Liver (tissue), 9 donors: ENCODE data around the gene UACA. TPM values are rescaled to one million over a fixed set of nuclear protein-coding genes. Genes with fewer than 3 reads are reported as not detected.

Source experiments
- DNase-seq: peaks from one replicate; pipeline ENCODE4 v3.0.0-alpha.2; 2017; ENCODE audit warnings: low spot score
- H3K27ac ChIP-seq, 2 donors: one replicate each; pipeline ENCODE4 v1.7.0; 2013; ENCODE audit warnings: inconsistent platforms in 2 of 2, low read length in 2 of 2, control low read depth in 1 of 2, low read depth in 1 of 2, mild to moderate bottlenecking in 1 of 2
- H3K27me3 ChIP-seq, 4 donors: one replicate each; pipeline versions ENCODE4 v1.6.1 to v1.7.0; 2013; ENCODE audit warnings: low read length in 3 of 4, inconsistent platforms in 1 of 4, mild to moderate bottlenecking in 1 of 4, moderate library complexity in 1 of 4; ENCODE audit not compliant: control insufficient read depth in 4 of 4, insufficient read depth in 4 of 4
- H3K36me3 ChIP-seq, 4 donors: one replicate each; pipeline versions ENCODE4 v1.6.1 to v1.7.0; 2013; ENCODE audit warnings: low read length in 3 of 4, mild to moderate bottlenecking in 3 of 4, low read depth in 1 of 4, moderate library complexity in 1 of 4; ENCODE audit not compliant: control insufficient read depth in 4 of 4, insufficient read depth in 3 of 4
- H3K4me1 ChIP-seq, 4 donors: one replicate each; pipeline versions ENCODE4 v1.6.1 to v1.7.0; 2013; ENCODE audit warnings: low read length in 3 of 4, mild to moderate bottlenecking in 3 of 4, moderate library complexity in 1 of 4; ENCODE audit not compliant: control insufficient read depth in 4 of 4, insufficient read depth in 4 of 4
- H3K4me3 ChIP-seq, 3 donors: one replicate each; pipeline versions ENCODE4 v1.6.1 to v1.7.0; 2013; ENCODE audit warnings: low read length in 3 of 3, control low read depth in 1 of 3, low read depth in 1 of 3, mild to moderate bottlenecking in 1 of 3
- H3K9ac ChIP-seq, 2 donors: one replicate each; pipeline ENCODE4 v1.7.0; 2013; ENCODE audit warnings: low read length in 2 of 2, mild to moderate bottlenecking in 2 of 2, moderate library complexity in 2 of 2, control low read depth in 1 of 2, low read depth in 1 of 2
- H3K9me3 ChIP-seq, 4 donors: one replicate each; pipeline versions ENCODE4 v1.6.1 to v1.7.0; 2013; ENCODE audit warnings: low read length in 3 of 4; ENCODE audit not compliant: control insufficient read depth in 4 of 4
- ATF3 ChIP-seq: IDR thresholded peaks from 2 replicates; pipeline ENCODE4 v1.6.1; 2016; ENCODE audit warnings: antibody characterized with exemption
- CTCF ChIP-seq: fragments of 150-350 bp; IDR thresholded peaks from 2 replicates; pipeline ENCODE4 v1.5.1; 2017; ENCODE audit warnings: improper control_type of control experiment, low read depth, low read length; ENCODE audit not compliant: missing input control
- EGR1 ChIP-seq, 2 donors: IDR thresholded peaks; 2 replicates each; pipeline ENCODE4 v1.6.1; 2016 to 2018; ENCODE audit warnings: antibody characterized with exemption in 2 of 2, low read depth in 2 of 2
- FOXA1 ChIP-seq: IDR thresholded peaks from 2 replicates; pipeline ENCODE4 v1.6.1; 2016; ENCODE audit warnings: antibody characterized with exemption
- FOXA2 ChIP-seq: IDR thresholded peaks from 2 replicates; pipeline ENCODE4 v1.6.1; 2016; ENCODE audit warnings: antibody characterized with exemption
- GABPA ChIP-seq, 2 donors: IDR thresholded peaks in 1 of 2; conservative IDR thresholded peaks in 1 of 2; 2 replicates each; pipeline ENCODE4 v1.6.1; 2016; ENCODE audit warnings: antibody characterized with exemption in 2 of 2, mild to moderate bottlenecking in 1 of 2, moderate library complexity in 1 of 2
- HNF4A ChIP-seq, 2 donors: conservative IDR thresholded peaks; 2 replicates each; pipeline ENCODE4 v1.6.1; 2016; ENCODE audit warnings: antibody characterized with exemption in 2 of 2, mild to moderate bottlenecking in 2 of 2
- HNF4G ChIP-seq: IDR thresholded peaks from 2 replicates; pipeline ENCODE4 v1.6.1; 2016; ENCODE audit warnings: antibody characterized with exemption
- JUND ChIP-seq, 2 donors: IDR thresholded peaks; 2 replicates each; pipeline ENCODE4 v1.6.1; 2016; ENCODE audit warnings: antibody characterized with exemption in 2 of 2
- MAX ChIP-seq: IDR thresholded peaks from 2 replicates; pipeline ENCODE4 v1.6.1; 2016; ENCODE audit warnings: antibody characterized with exemption
- NR2F2 ChIP-seq: IDR thresholded peaks from 2 replicates; pipeline ENCODE4 v1.6.1; 2016; ENCODE audit warnings: antibody characterized with exemption
- RAD21 ChIP-seq, 2 donors: IDR thresholded peaks; 2 replicates each; pipeline ENCODE4 v1.6.1; 2016; ENCODE audit warnings: antibody characterized with exemption in 2 of 2, mild to moderate bottlenecking in 2 of 2
- REST ChIP-seq: IDR thresholded peaks from 2 replicates; pipeline ENCODE4 v1.6.1; 2016; ENCODE audit warnings: antibody characterized with exemption, mild to moderate bottlenecking
- RXRA ChIP-seq, 2 donors: IDR thresholded peaks; 2 replicates each; pipeline ENCODE4 v1.6.1; 2017 to 2018; ENCODE audit warnings: antibody characterized with exemption in 2 of 2, mild to moderate bottlenecking in 1 of 2
- SP1 ChIP-seq: IDR thresholded peaks from 2 replicates; pipeline ENCODE4 v1.6.1; 2018; ENCODE audit warnings: antibody characterized with exemption, mild to moderate bottlenecking
- TAF1 ChIP-seq: conservative IDR thresholded peaks from 2 replicates; pipeline ENCODE4 v1.6.1; 2016; ENCODE audit warnings: antibody characterized with exemption, mild to moderate bottlenecking
- YY1 ChIP-seq: IDR thresholded peaks from 2 replicates; pipeline ENCODE4 v1.6.1; 2016; ENCODE audit warnings: antibody characterized with exemption, mild to moderate bottlenecking
- ZBTB33 ChIP-seq: IDR thresholded peaks from 2 replicates; pipeline ENCODE4 v1.6.1; 2016; ENCODE audit warnings: antibody characterized with exemption
- WGBS: extraction: QIAGEN DNeasy Blood & Tissue Kit; methylation state at CpG from one replicate; pipeline ENCODE4 v1.1.7; 2013; 5-methylcytosine and 5-hydroxymethylcytosine counted together
- polyA plus RNA-seq, 2 donors: library from polyadenylated mRNA; stranded (reverse) in 1 of 2; unstranded in 1 of 2; fragments of 200-250 nt in 1 of 2; fragments of >200 nt in 1 of 2; fragmentation: Nextera tagmentation in 1 of 2; extraction: Ambion mirVana in 1 of 2; gene quantifications; one replicate each; pipeline versions ENCODE4 v1.2.1 to v1.2.3, GENCODE V29; 2013 to 2015
- total RNA-seq, 2 donors: library from RNA; depleted of rRNA; stranded (reverse); fragments of >200 nt; gene quantifications; one replicate each; pipeline ENCODE4 v1.2.3, GENCODE V29; 2014
- donor health status: healthy.
- donor health status: healthy.
- donor health status: healthy.
- donor health status: healthy.
- donor health status: healthy.

Gene UACA
- total and polyA plus RNA-seq, 4 donors, result 3.9 to 16.0 (median 10.0) TPM

GRCh38 chr15:70633991-70634390 is 129.4 kb downstream of the UACA start:
- WGBS, result 88% methylated on average over 7 of the region's 7 CpGs
- H3K36me3 ChIP-seq, result no peaks in the 10 kb centered on the region
- H3K9ac ChIP-seq, result no peak overlapping the region
- peak in 1 of 2 donors; percentile 43 for TF ChIP-seq RXRA (IDR thresholded peaks at IDR 0.05)
- TF ChIP-seq FOXA1, result no peak
- no peak for TF ChIP-seq REST
- no peaks in the 10 kb centered on the region for H3K27me3 ChIP-seq
- no peaks in the 10 kb centered on the region for H3K4me1 ChIP-seq
- no peak for DNase-seq
- no peak overlapping the region for H3K27ac ChIP-seq
- H3K9me3 ChIP-seq, result no peaks in the 10 kb centered on the region
- no peak overlapping the region for H3K4me3 ChIP-seq

- no peak overlapping the region for H3K27ac ChIP-seq
- H3K9ac ChIP-seq, result no peak overlapping the region
- H3K27me3 ChIP-seq, result no peaks in the 10 kb centered on the region
- TF ChIP-seq RXRA (IDR thresholded peaks at IDR 0.05) (no peak), REST (no peak), SP1 (no peak), YY1 (no peak), FOXA1 (no peak), EGR1 (IDR thresholded peaks at IDR 0.05; ENCODE audit: low read depth in 2 of 2) (no peak), CTCF (no peak), TAF1 (no peak), MAX (no peak), FOXA2 (no peak), ZBTB33 (no peak), RAD21 (IDR thresholded peaks at IDR 0.05) (no peak), ATF3 (no peak), HNF4G (no peak), NR2F2 (no peak), GABPA (IDR thresholded peaks at IDR 0.05 in 1 of 2, conservative IDR thresholded peaks at IDR 0.05 in 1 of 2) (no peak), JUND (IDR thresholded peaks at IDR 0.05) (no peak), HNF4A (conservative IDR thresholded peaks at IDR 0.05) (no peak)
- no peaks in the 10 kb centered on the region for H3K36me3 ChIP-seq
- DNase-seq, result no peak
- 53% methylated on average over 12 of the region's 12 CpGs for WGBS
- no peak overlapping the region for H3K4me3 ChIP-seq
- no peaks in the 10 kb centered on the region for H3K4me1 ChIP-seq
- H3K9me3 ChIP-seq, result no peaks in the 10 kb centered on the region
Observed at GRCh38 chr15:70633103-70633831, 130.1 kb downstream of the UACA start.
